Upper lobe of right lung (tissue), 1 donor: ENCODE data around the gene C16orf90. TPM values are rescaled to one million over a fixed set of nuclear protein-coding genes. Genes with fewer than 3 reads are reported as not detected.
"Not testable (repeated sequence)": the region's sequence is repeated elsewhere in the genome, so short reads cannot be mapped to it uniquely, and the experiment has no call there.

Experiments used
- ATAC-seq: fragments of 200-7000 bp; cut with Tn5 transposase; one replicate; pipeline ENCODE4 v1.9.1; 2020; ENCODE audit warnings: mild to moderate bottlenecking, moderate library complexity
- DNase-seq: peaks from one replicate; pipeline ENCODE4 v3.0.0-alpha.2; 2020
- H3K27ac ChIP-seq: fragments of 200-600 bp; one replicate; pipeline ENCODE4 v1.8.0; 2022
- H3K27me3 ChIP-seq: fragments of 200-600 bp; one replicate; pipeline ENCODE4 v1.8.0; 2022; ENCODE audit warnings: mild to moderate bottlenecking
- H3K36me3 ChIP-seq: fragments of 200-600 bp; one replicate; pipeline ENCODE4 v1.8.0; 2022
- H3K4me1 ChIP-seq: fragments of 200-600 bp; one replicate; pipeline ENCODE4 v1.8.0; 2022
- H3K4me3 ChIP-seq: fragments of 200-600 bp; one replicate; pipeline ENCODE4 v1.8.0; 2022; ENCODE audit warnings: mild to moderate bottlenecking
- H3K9me3 ChIP-seq: fragments of 200-600 bp; one replicate; pipeline ENCODE4 v1.8.0; 2022
- intact Hi-C: fragments of 100-400 bp; cut with DNase I; formaldehyde crosslinking; loops from one replicate; pipeline ENCODE4 v1.11.0; 2022
- total RNA-seq: library from RNA; stranded (reverse); fragmentation: NEBNext Ultra II Directional; extraction: Animal tissue kit (Norgen Biotek cat#: 25700); gene quantifications from one replicate; pipeline ENCODE4 v1.2.1, GENCODE V29; 2021
- TF ChIP-seq, protein P1 (sequence below): fragments of 200-600 bp; IDR thresholded peaks from one replicate; pipeline ENCODE4 v1.8.0; 2022; ENCODE audit warnings: antibody characterized with exemption
- donor health status: DM: no; HTN: yes; CAD: no; lungs with severe emphysema.

The C16orf90 gene
- total RNA-seq, 1 donor from 2014 or later: not detected

DNA sequence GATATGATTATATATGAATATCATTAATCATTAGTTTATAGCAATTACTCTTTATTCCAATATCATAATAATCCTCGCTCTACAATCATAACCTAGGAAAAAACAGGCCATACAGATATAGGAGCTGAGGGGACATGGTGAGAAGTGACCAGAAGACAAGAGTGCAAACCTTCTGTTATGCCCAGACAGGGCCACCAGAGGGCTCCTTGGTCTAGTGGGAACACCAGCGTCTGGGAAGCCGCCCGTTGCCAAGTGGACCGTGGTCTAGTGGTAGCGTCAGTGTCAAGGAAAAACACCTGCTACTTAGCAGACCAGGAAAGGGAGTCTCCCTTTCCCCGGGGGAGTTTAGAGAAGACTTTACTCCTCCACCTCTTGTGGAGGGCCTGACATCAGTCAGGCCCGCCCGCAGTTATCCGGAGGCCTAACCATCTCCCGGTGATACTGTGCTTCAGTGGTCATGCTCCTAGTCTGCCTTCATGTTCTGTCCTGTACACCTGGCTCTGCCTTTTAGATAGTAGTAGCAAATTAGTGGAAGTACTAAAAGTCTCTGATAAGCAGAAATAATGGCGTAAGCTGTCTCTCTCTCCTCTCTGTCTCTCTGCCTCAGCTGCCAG, 32.0 kb upstream of the C16orf90 start:
- H3K4me3 ChIP-seq, H3K27ac ChIP-seq, H3K4me1 ChIP-seq, H3K9me3 ChIP-seq, ATAC-seq, intact Hi-C loops, H3K27me3 ChIP-seq: not testable (repeated sequence)
- TF ChIP-seq, protein P1, sequence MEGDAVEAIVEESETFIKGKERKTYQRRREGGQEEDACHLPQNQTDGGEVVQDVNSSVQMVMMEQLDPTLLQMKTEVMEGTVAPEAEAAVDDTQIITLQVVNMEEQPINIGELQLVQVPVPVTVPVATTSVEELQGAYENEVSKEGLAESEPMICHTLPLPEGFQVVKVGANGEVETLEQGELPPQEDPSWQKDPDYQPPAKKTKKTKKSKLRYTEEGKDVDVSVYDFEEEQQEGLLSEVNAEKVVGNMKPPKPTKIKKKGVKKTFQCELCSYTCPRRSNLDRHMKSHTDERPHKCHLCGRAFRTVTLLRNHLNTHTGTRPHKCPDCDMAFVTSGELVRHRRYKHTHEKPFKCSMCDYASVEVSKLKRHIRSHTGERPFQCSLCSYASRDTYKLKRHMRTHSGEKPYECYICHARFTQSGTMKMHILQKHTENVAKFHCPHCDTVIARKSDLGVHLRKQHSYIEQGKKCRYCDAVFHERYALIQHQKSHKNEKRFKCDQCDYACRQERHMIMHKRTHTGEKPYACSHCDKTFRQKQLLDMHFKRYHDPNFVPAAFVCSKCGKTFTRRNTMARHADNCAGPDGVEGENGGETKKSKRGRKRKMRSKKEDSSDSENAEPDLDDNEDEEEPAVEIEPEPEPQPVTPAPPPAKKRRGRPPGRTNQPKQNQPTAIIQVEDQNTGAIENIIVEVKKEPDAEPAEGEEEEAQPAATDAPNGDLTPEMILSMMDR: peak; percentile 64
- peak; percentile 89 for DNase-seq
- H3K36me3 ChIP-seq: peaks cover 60% of the 10 kb centered on the region

DNA sequence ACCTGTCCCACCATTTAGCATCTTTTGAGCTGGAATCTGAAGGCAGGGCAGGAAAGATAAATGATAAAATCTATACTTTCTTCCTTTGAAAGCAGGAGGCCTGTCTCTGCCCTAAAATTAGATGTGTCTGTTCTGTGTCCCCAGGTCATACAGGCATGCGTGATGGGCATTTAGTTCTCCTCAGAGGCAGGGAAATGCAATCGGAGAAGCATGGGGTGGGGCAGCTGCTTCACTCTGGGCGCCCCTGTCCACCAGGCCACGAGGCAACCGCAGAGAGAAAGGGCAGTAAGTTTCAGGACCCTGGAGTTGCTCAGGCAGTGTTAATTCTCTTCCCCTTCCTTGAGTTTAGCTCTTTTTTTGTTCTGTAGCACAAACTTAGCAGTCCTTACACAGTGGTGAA, 30.7 kb upstream of the C16orf90 start:
- Histone ChIP-seq H3K4me1 (no peaks in the 10 kb centered on the region), H3K27me3 (no peaks in the 10 kb centered on the region), H3K27ac (no peak overlapping the region), H3K9me3 (no peaks in the 10 kb centered on the region), H3K4me3 (no peak overlapping the region), H3K36me3 (peaks cover 54% of the 10 kb centered on the region)
- ATAC-seq (no peak), DNase-seq (peak; percentile 31)
- TF ChIP-seq, protein P1: no peak
- intact Hi-C loops: no loop called here

DNA sequence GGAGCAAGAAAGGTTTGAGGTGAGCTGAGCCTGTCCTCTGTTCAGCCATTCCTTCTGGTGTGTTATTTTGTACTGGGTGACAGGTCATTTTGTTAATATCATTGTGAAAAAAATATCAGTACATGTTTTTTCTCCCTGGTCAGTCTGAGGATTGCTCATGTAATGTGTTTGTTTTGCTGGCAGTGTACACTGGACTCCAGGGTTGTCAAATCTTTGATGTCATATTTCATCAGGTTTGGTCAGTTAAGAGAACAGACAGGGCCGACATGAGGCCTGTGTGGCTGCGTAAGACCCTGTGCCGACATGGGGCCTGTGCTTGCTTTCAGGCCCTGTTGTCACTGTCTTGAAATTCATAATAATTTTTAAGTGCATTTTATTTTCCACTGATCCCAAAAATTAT, 28.0 kb upstream of the C16orf90 start:
- Histone ChIP-seq H3K9me3 (no peaks in the 10 kb centered on the region), H3K4me3 (no peak overlapping the region), H3K36me3 (peaks cover 69% of the 10 kb centered on the region), H3K27ac (no peak overlapping the region), H3K4me1 (no peaks in the 10 kb centered on the region), H3K27me3 (no peaks in the 10 kb centered on the region)
- intact Hi-C loops: no loop called here
- TF ChIP-seq, protein P1: no peak
- no peak for ATAC-seq
- DNase-seq: no peak

DNA sequence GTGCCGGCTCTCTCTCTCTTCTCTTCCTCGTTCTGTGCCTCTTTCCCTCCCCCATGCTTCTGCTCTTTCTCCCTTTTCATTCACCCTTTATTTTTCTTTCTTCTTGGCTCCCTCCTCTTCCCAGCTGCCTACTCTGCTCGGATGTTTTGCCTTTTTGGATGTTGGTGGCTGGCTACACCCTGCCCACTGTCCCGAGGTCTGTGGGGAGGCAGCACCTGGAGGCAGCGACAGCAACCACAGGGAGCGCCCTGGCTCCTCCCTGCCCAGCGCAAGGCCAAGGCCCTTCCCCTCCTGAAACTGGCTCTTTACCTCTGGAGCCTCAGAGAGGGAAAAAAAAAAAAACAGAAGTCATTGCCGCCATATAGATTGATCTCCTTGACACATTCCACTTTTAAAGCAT, 25.6 kb upstream of the C16orf90 start:
- Histone ChIP-seq H3K9me3 (no peaks in the 10 kb centered on the region), H3K27ac (no peak overlapping the region), H3K4me3 (no peak overlapping the region), H3K4me1 (no peaks in the 10 kb centered on the region), H3K36me3 (peaks cover 83% of the 10 kb centered on the region), H3K27me3 (no peaks in the 10 kb centered on the region)
- ATAC-seq: no peak
- DNase-seq: no peak
- TF ChIP-seq, protein P1: no peak
- intact Hi-C loops: no loop called here

DNA sequence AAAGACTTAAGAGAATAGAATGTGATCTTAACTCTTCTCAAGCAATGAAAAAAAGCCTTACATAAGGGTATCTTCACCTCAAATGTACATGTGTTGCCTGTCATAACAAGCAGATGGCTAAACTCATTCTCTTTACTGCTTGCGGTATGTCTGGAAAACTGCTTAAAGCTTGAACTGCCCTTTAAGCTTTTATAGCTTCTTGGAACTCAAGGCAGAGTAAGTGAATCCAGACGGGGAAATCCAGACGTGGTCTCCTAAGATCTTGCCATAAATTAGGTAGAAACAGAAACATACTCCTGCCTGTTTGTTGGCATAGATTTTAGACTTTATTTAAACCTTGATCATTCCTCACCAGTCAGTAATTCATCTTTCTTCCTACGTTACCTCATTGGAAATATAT, 25.1 kb upstream of the C16orf90 start:
- intact Hi-C loops: no loop called here
- no peak for ATAC-seq
- H3K27me3 ChIP-seq: no peaks in the 10 kb centered on the region
- no peak overlapping the region for H3K27ac ChIP-seq
- peaks cover 85% of the 10 kb centered on the region for H3K36me3 ChIP-seq
- H3K9me3 ChIP-seq: no peaks in the 10 kb centered on the region
- no peaks in the 10 kb centered on the region for H3K4me1 ChIP-seq
- TF ChIP-seq, protein P1: no peak
- DNase-seq: no peak
- H3K4me3 ChIP-seq: no peak overlapping the region

DNA sequence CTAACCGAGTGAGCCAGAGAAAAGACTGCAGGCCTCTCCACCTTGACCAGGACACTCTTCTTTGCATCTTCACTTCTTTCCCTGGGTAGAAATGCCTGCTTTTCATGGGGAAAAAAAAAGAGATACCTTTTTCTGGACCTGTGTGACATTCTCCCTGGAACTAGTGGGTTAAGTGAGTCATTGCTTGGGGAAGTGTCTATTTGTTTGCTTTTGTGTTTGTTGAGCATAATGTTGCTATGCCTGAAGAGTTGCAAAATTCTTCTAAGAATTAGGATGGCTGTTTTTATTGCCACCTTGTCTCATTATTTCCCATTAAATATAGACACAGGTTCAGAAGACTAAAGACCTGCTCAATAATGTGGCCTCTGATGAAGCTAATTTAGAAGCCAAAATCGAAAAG, 24.3 kb upstream of the C16orf90 start:
- intact Hi-C loops: no loop called here

More for the DNA sequence above, 24.3 kb upstream of the C16orf90 start:
- H3K4me1 ChIP-seq: no peaks in the 10 kb centered on the region
- peaks cover 86% of the 10 kb centered on the region for H3K36me3 ChIP-seq
- DNase-seq: no peak
- no peak overlapping the region for H3K27ac ChIP-seq
- H3K9me3 ChIP-seq: no peaks in the 10 kb centered on the region
- ATAC-seq: no peak
- H3K27me3 ChIP-seq: no peaks in the 10 kb centered on the region
- TF ChIP-seq, protein P1: no peak
- H3K4me3 ChIP-seq: no peak overlapping the region
